HepG2 (cell line): Measurements from ENCODE around the gene GPS1. TPM values are rescaled to one million over a fixed set of nuclear protein-coding genes. Genes with fewer than 3 reads are reported as not detected.
A peak's percentile ranks its signal among the peaks of the same experiment; 100 is the strongest.

Experiments used
- CREB3 ChIP-seq: sonication (generic); formaldehyde crosslinking; IDR thresholded peaks from 2 replicates; pipeline ENCODE4 v1.5.0; 2020; ENCODE audit warnings: missing genetic modification reagents
- ERF ChIP-seq: IDR thresholded peaks from 2 replicates; pipeline ENCODE4 v1.6.1; 2018; ENCODE audit warnings: missing biosample characterization, missing genetic modification reagents
- ETV6 ChIP-seq: sonication (generic); formaldehyde crosslinking; conservative IDR thresholded peaks from 2 replicates; pipeline ENCODE4 v1.4.0; 2020; ENCODE audit warnings: missing genetic modification reagents
- FOXO1 ChIP-seq: sonication (generic); formaldehyde crosslinking; IDR thresholded peaks from 2 replicates; pipeline ENCODE4 v1.4.0; 2020; ENCODE audit warnings: missing genetic modification reagents
- HMG20B ChIP-seq: conservative IDR thresholded peaks from 2 replicates; pipeline ENCODE4 v1.6.1; 2016; ENCODE audit warnings: missing genetic modification reagents, missing compliant biosample characterization
- MIXL1 ChIP-seq: IDR thresholded peaks from 2 replicates; pipeline ENCODE4 v1.6.1; 2016
- NFE2L1 ChIP-seq: sonication (generic); formaldehyde crosslinking; IDR thresholded peaks from 2 replicates; pipeline ENCODE4 v1.4.0; 2020; ENCODE audit warnings: missing genetic modification reagents, mild to moderate bottlenecking, borderline replicate concordance
- NRL ChIP-seq: sonication (generic); formaldehyde crosslinking; IDR thresholded peaks from 2 replicates; pipeline ENCODE4 v1.5.0; 2020; ENCODE audit warnings: missing genetic modification reagents, mild to moderate bottlenecking, moderate library complexity, borderline replicate concordance
- POLR2A ChIP-seq, 2 experiments: IDR thresholded peaks; 2 replicates each; pipeline ENCODE4 v1.6.1; 2011; ENCODE audit warnings: low read depth in 2 of 2, low read length in 2 of 2, mild to moderate bottlenecking in 1 of 2, moderate library complexity in 1 of 2; ENCODE audit not compliant: insufficient read depth in 1 of 2
- POLR2AphosphoS5 ChIP-seq: IDR thresholded peaks from 2 replicates; pipeline ENCODE4 v1.6.1; 2012; ENCODE audit warnings: low read depth, low read length
- PRPF4 ChIP-seq: fragments of 200-400 bp; formaldehyde crosslinking; IDR thresholded peaks from 2 replicates; pipeline ENCODE4 v1.6.1; 2016; ENCODE audit warnings: low read length, low read depth; ENCODE audit not compliant: poor library complexity, severe bottlenecking
- RELA ChIP-seq: sonication (generic); formaldehyde crosslinking; IDR thresholded peaks from 2 replicates; pipeline ENCODE4 v1.4.0; 2020; ENCODE audit warnings: missing genetic modification reagents
- SKI ChIP-seq: fragments of 450-650 bp; IDR thresholded peaks from one replicate; pipeline ENCODE4 v1.6.1; 2018; ENCODE audit warnings: mild to moderate bottlenecking; ENCODE audit not compliant: partially characterized antibody
- SRSF1 ChIP-seq: fragments of 200-400 bp; formaldehyde crosslinking; optimal IDR thresholded peaks from 2 replicates; pipeline ENCODE3; 2017; ENCODE audit warnings: mild to moderate bottlenecking, low read depth, low read length, moderate library complexity
- TAF1 ChIP-seq: sonication (generic); formaldehyde crosslinking; IDR thresholded peaks from 2 replicates; pipeline ENCODE4 v1.4.0; 2020; ENCODE audit warnings: missing genetic modification reagents
- ZNF101 ChIP-seq: sonication (generic); formaldehyde crosslinking; IDR thresholded peaks from 2 replicates; pipeline ENCODE4 v1.4.0; 2020; ENCODE audit warnings: mild to moderate bottlenecking, low read depth, missing genetic modification reagents, borderline replicate concordance
- ZNF382 ChIP-seq: sonication (generic); formaldehyde crosslinking; IDR thresholded peaks from 2 replicates; pipeline ENCODE4 v1.5.0; 2020; ENCODE audit warnings: missing genetic modification reagents, mild to moderate bottlenecking, borderline replicate concordance
- ZNF562 ChIP-seq: sonication (generic); formaldehyde crosslinking; IDR thresholded peaks from 2 replicates; pipeline ENCODE4 v1.8.0; 2022; ENCODE audit warnings: missing genetic modification reagents, borderline replicate concordance
- ZNF589 ChIP-seq: sonication (generic); formaldehyde crosslinking; conservative IDR thresholded peaks from 2 replicates; pipeline ENCODE4 v1.8.0; 2022; ENCODE audit warnings: mild to moderate bottlenecking, moderate library complexity, missing genetic modification reagents
- ZNF660 ChIP-seq: sonication (generic); formaldehyde crosslinking; IDR thresholded peaks from 2 replicates; pipeline ENCODE4 v1.5.1; 2020; ENCODE audit warnings: mild to moderate bottlenecking, low read depth, missing genetic modification reagents, borderline replicate concordance
- ZNF672 ChIP-seq: sonication (generic); formaldehyde crosslinking; IDR thresholded peaks from 2 replicates; pipeline ENCODE4 v1.8.1; 2022; ENCODE audit warnings: missing genetic modification reagents
- ZNF878 ChIP-seq: sonication (generic); formaldehyde crosslinking; IDR thresholded peaks from 2 replicates; pipeline ENCODE4 v1.8.1; 2023; ENCODE audit warnings: mild to moderate bottlenecking, missing genetic modification reagents, moderate library complexity
- polyA plus RNA-seq, 8 experiments: library from polyadenylated mRNA; depleted of rRNA in 3 of 8; stranded (reverse) in 7 of 8; unstranded in 1 of 8; fragments of >200 nt; fragmentation: Illumina TruSeq in 4 of 8; extraction: Trizol in 4 of 8; gene quantifications; 2 replicates each; pipeline versions ENCODE4 v1.2.1 to v1.2.3, GENCODE V29; 2011 to 2016; ENCODE audit warnings: low read depth in 4 of 8, missing spikeins in 1 of 8, mixed read lengths in 1 of 8; ENCODE audit not compliant: insufficient read depth in 1 of 8
- total RNA-seq, 5 experiments: library from RNA; depleted of rRNA; stranded (reverse); fragments of >200 nt; fragmentation: Illumina TruSeq; extraction: Trizol; gene quantifications; 2 replicates each; pipeline ENCODE4 v1.2.3, GENCODE V29; 2016; ENCODE audit warnings: low read depth in 1 of 5
- TF ChIP-seq, protein P1 (sequence below): sonication (generic); formaldehyde crosslinking; IDR thresholded peaks from 2 replicates; pipeline ENCODE4 v1.5.0; 2020; ENCODE audit warnings: mild to moderate bottlenecking, missing genetic modification reagents
- TF ChIP-seq, protein P2 (sequence below): sonication (generic); formaldehyde crosslinking; IDR thresholded peaks from 2 replicates; pipeline ENCODE4 v1.4.0; 2020; ENCODE audit warnings: mild to moderate bottlenecking, missing genetic modification reagents
- TF ChIP-seq, protein P3 (sequence below): sonication (generic); formaldehyde crosslinking; IDR thresholded peaks from 2 replicates; pipeline ENCODE4 v1.5.1; 2020; ENCODE audit warnings: mild to moderate bottlenecking, missing genetic modification reagents, borderline replicate concordance

GPS1 gene
- total and polyA plus RNA-seq, 2 of the 13 experiments (the other 11 are each of a cell fraction or from before 2014, with no cell fraction given) = 124 to 128 TPM

GRCh38 chr17:82101767-82102679 is 50.3 kb downstream of the GPS1 start (continued):
- TF ChIP-seq, protein P1, sequence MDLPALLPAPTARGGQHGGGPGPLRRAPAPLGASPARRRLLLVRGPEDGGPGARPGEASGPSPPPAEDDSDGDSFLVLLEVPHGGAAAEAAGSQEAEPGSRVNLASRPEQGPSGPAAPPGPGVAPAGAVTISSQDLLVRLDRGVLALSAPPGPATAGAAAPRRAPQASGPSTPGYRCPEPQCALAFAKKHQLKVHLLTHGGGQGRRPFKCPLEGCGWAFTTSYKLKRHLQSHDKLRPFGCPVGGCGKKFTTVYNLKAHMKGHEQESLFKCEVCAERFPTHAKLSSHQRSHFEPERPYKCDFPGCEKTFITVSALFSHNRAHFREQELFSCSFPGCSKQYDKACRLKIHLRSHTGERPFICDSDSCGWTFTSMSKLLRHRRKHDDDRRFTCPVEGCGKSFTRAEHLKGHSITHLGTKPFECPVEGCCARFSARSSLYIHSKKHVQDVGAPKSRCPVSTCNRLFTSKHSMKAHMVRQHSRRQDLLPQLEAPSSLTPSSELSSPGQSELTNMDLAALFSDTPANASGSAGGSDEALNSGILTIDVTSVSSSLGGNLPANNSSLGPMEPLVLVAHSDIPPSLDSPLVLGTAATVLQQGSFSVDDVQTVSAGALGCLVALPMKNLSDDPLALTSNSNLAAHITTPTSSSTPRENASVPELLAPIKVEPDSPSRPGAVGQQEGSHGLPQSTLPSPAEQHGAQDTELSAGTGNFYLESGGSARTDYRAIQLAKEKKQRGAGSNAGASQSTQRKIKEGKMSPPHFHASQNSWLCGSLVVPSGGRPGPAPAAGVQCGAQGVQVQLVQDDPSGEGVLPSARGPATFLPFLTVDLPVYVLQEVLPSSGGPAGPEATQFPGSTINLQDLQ (CRISPR knock-in tag) = peak; percentile 37; the same call in 1 of the 2 replicates
- no peak for TF ChIP-seq ZNF382 (CRISPR knock-in tag)
- TF ChIP-seq POLR2AphosphoS5 = peak; percentile 63; the same call in 1 of the 2 replicates
- no peak for TF ChIP-seq NFE2L1 (CRISPR knock-in tag)
- no peak for TF ChIP-seq ZNF562 (CRISPR knock-in tag)
- no peak for TF ChIP-seq ZNF101
- peak; percentile 85 for TF ChIP-seq TAF1 (CRISPR knock-in tag)
- TF ChIP-seq, protein P2, sequence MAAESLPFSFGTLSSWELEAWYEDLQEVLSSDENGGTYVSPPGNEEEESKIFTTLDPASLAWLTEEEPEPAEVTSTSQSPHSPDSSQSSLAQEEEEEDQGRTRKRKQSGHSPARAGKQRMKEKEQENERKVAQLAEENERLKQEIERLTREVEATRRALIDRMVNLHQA (CRISPR knock-in tag) = 0 out of 2 replicates have a peak, but pooled peaks have one; percentile 60
- 0 out of 2 replicates have a peak, but pooled peaks have one; percentile 60 for TF ChIP-seq RELA (CRISPR knock-in tag)
- TF ChIP-seq FOXO1 (CRISPR knock-in tag) = peak; percentile 63; the same call in 1 of the 2 replicates
- TF ChIP-seq HMG20B = peak; percentile 80; the same call in 1 of the 2 replicates
- peak; percentile 91 for TF ChIP-seq NRL (CRISPR knock-in tag)
- TF ChIP-seq ZNF589 = no peak
- TF ChIP-seq PRPF4 = peak; percentile 82
- TF ChIP-seq ERF (CRISPR knock-in tag) = peak; percentile 84
- TF ChIP-seq, protein P3, sequence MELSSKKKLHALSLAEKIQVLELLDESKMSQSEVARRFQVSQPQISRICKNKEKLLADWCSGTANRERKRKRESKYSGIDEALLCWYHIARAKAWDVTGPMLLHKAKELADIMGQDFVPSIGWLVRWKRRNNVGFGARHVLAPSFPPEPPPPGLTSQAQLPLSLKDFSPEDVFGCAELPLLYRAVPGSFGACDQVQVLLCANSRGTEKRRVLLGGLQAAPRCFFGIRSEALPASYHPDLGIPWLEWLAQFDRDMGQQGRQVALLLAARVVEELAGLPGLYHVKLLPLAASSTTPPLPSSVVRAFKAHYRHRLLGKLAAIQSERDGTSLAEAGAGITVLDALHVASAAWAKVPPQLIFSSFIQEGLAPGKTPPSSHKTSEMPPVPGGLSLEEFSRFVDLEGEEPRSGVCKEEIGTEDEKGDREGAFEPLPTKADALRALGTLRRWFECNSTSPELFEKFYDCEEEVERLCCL = peak; percentile 44; the same call in 1 of the 2 replicates
- TF ChIP-seq ETV6 = no peak
- no peak for TF ChIP-seq CREB3 (CRISPR knock-in tag)
- peak; percentile 78 for TF ChIP-seq SRSF1
- TF ChIP-seq ZNF660 (CRISPR knock-in tag) = no peak
- TF ChIP-seq SKI = peak; percentile 66
- no peak for TF ChIP-seq ZNF672 (CRISPR knock-in tag)
- no peak for TF ChIP-seq POLR2A (IDR thresholded peaks at IDR 0.05; ENCODE audit: insufficient read depth in 1 of 2, low read depth in 2 of 2, low read length in 2 of 2)
- peak; percentile 61; the same call in 1 of the 2 replicates for TF ChIP-seq ZNF878 (CRISPR knock-in tag)
- peak; percentile 56 for TF ChIP-seq MIXL1 (CRISPR knock-in tag)
